PC-3 (cell line): ENCODE data around the gene RIPOR3. TPM values are rescaled to one million over a fixed set of nuclear protein-coding genes. Genes with fewer than 3 reads are reported as not detected.

Experiments
- ATAC-seq: fragments of 200-7000 bp; cut with Tn5 transposase; 2 replicates; pipeline ENCODE4 v1.9.1; 2020; ENCODE audit warnings: mild to moderate bottlenecking, moderate library complexity
- BruUV-seq: library from RNA; stranded (reverse); fragments of 400-500 nt; replicated peaks from 2 replicates; lab custom pipeline; 2021; lab: Mats Ljungman, UMichigan
- CTCF ChIA-PET: fragments of 300-600 bp; sonication (Branson Sonifier 250); formaldehyde crosslinking; loops from one replicate; lab custom pipeline; 2022; ENCODE audit warnings: antibody characterized with exemption; lab: Charles Lee
- POLR2A ChIA-PET: fragments of 300-600 bp; sonication (Branson Sonifier 250); formaldehyde crosslinking; loops from one replicate; lab custom pipeline; 2022; ENCODE audit warnings: antibody characterized with exemption; ENCODE audit not compliant: unreplicated experiment; lab: Charles Lee
- DNase-seq: peaks from one replicate; pipeline ENCODE4 v3.0.0-alpha.2; 2015
- H2AFZ ChIP-seq: fragments of 300-600 bp; sonication (generic); 2 replicates; pipeline ENCODE4 v1.6.0; 2016; ENCODE audit warnings: antibody characterized with exemption, low read length
- H3F3A ChIP-seq: fragments of 300-600 bp; sonication (generic); one replicate; pipeline ENCODE4 v1.6.0; 2017; ENCODE audit warnings: antibody characterized with exemption, low read length, control low read depth, mild to moderate bottlenecking; ENCODE audit not compliant: unreplicated experiment
- H3K27ac ChIP-seq: fragments of 300-600 bp; sonication (generic); 2 replicates; pipeline ENCODE4 v1.5.1; 2016; ENCODE audit warnings: mild to moderate bottlenecking, low read length
- H3K27me3 ChIP-seq: fragments of 300-600 bp; sonication (generic); 2 replicates; pipeline ENCODE4 v1.6.1; 2016; ENCODE audit warnings: low read length, mixed read lengths
- H3K36me3 ChIP-seq: fragments of 300-600 bp; sonication (generic); 2 replicates; pipeline ENCODE4 v1.6.1; 2016; ENCODE audit warnings: low read depth, mixed run types, low read length, mixed read lengths
- H3K4me1 ChIP-seq: fragments of 300-600 bp; sonication (generic); 2 replicates; pipeline ENCODE4 v1.5.1; 2016; ENCODE audit warnings: low read length; ENCODE audit not compliant: insufficient read depth
- H3K4me2 ChIP-seq: fragments of 300-600 bp; sonication (generic); 2 replicates; pipeline ENCODE4 v1.6.0; 2016; ENCODE audit warnings: low read length
- H3K4me3 ChIP-seq: fragments of 300-600 bp; sonication (generic); 2 replicates; pipeline ENCODE4 v1.5.1; 2016; ENCODE audit warnings: mild to moderate bottlenecking, low read length, mixed read lengths
- H3K79me2 ChIP-seq: fragments of 300-600 bp; sonication (generic); 2 replicates; pipeline ENCODE4 v1.6.1; 2017; ENCODE audit warnings: low read length, mixed read lengths
- H3K9ac ChIP-seq: fragments of 300-600 bp; sonication (generic); 2 replicates; pipeline ENCODE4 v1.6.0; 2016; ENCODE audit warnings: mild to moderate bottlenecking, low read length
- H3K9me2 ChIP-seq: fragments of 300-600 bp; sonication (generic); replicated peaks from 2 replicates; pipeline ENCODE4 v1.6.1; 2016; ENCODE audit warnings: mixed run types, low read length, mixed read lengths
- H3K9me3 ChIP-seq: fragments of 300-600 bp; sonication (generic); 2 replicates; pipeline ENCODE4 v1.6.1; 2016; ENCODE audit warnings: low read length, mixed read lengths
- H4K20me1 ChIP-seq: fragments of 300-600 bp; sonication (generic); 2 replicates; pipeline ENCODE4 v1.6.1; 2016; ENCODE audit warnings: low read length, mixed read lengths
- CTCF ChIP-seq: fragments of 300-600 bp; sonication (generic); conservative IDR thresholded peaks from 2 replicates; pipeline ENCODE4 v1.5.1; 2017; ENCODE audit warnings: antibody characterized with exemption, low read depth, mild to moderate bottlenecking, low read length
- EZH2 ChIP-seq: fragments of 300-600 bp; sonication (generic); IDR thresholded peaks from one replicate; pipeline ENCODE4 v1.6.1; 2017; ENCODE audit warnings: antibody characterized with exemption, mild to moderate bottlenecking, low read length; ENCODE audit not compliant: unreplicated experiment
- EZH2phosphoT487 ChIP-seq: fragments of 300-600 bp; sonication (generic); IDR thresholded peaks from 2 replicates; pipeline ENCODE4 v1.6.1; 2018; ENCODE audit warnings: mild to moderate bottlenecking, antibody characterized with exemption, low read length, borderline replicate concordance
- intact Hi-C: fragments of 100-400 bp; cut with micrococcal nuclease; formaldehyde crosslinking; loops from 2 replicates; pipeline ENCODE4 v1.9.0; 2023
- total RNA-seq: library from RNA; depleted of rRNA; stranded (reverse); fragments of >200 nt; gene quantifications from 2 replicates; pipeline ENCODE4 v1.2.3, GENCODE V29; 2014

Gene RIPOR3
- total RNA-seq, 1 experiment from 2014 or later = 0.04 TPM

- Histone ChIP-seq H2AFZ (no peak overlapping the region), H3K9me3 (no peaks in the 10 kb centered on the region), H3K9ac (no peak overlapping the region), H3K4me2 (no peak overlapping the region), H3K36me3 (no peaks in the 10 kb centered on the region), H3K27me3 (no peaks in the 10 kb centered on the region), H3K9me2 (no peaks in the 10 kb centered on the region), H4K20me1 (no peaks in the 10 kb centered on the region), H3K4me1 (no peaks in the 10 kb centered on the region), H3K4me3 (no peak overlapping the region), H3K27ac (no peak overlapping the region), H3K79me2 (no peaks in the 10 kb centered on the region), H3F3A (no peaks in the 10 kb centered on the region)
- intact Hi-C loops = no loop called here
- BruUV-seq = no TSS peak
- DNase-seq (no peak), ATAC-seq (peak; percentile 14)
- no peak for TF ChIP-seq EZH2
- no peak for TF ChIP-seq EZH2phosphoT487
- no peak for TF ChIP-seq CTCF
- CTCF ChIA-PET = interaction anchor here (0.9 kb wide), 1 partner anchor 154 kb away, joined by 3 read pairs; no protein-coding TSS in a partner anchor
- POLR2A ChIA-PET = no interaction called here
Observed at GRCh38 chr20:50594591-50595432, 96.5 kb downstream of the RIPOR3 start.

GRCh38 chr20:50594231-50594590, 97.1 kb downstream of the RIPOR3 start:
- ATAC-seq = no peak
- no peaks in the 10 kb centered on the region for H4K20me1 ChIP-seq
- ChIA-PET CTCF (no interaction called here), POLR2A (no interaction called here)
- H3K9ac ChIP-seq = no peak overlapping the region
- H3K4me2 ChIP-seq = no peak overlapping the region
- no peaks in the 10 kb centered on the region for H3K36me3 ChIP-seq
- H3K27ac ChIP-seq = no peak overlapping the region
- H3K27me3 ChIP-seq = no peaks in the 10 kb centered on the region
- no peaks in the 10 kb centered on the region for H3K4me1 ChIP-seq
- intact Hi-C loops = no loop called here
- H3K9me2 ChIP-seq = no peaks in the 10 kb centered on the region
- no peak for DNase-seq
- no peak overlapping the region for H2AFZ ChIP-seq
- no peaks in the 10 kb centered on the region for H3K9me3 ChIP-seq
- no peak overlapping the region for H3K4me3 ChIP-seq
- no peaks in the 10 kb centered on the region for H3F3A ChIP-seq
- no peaks in the 10 kb centered on the region for H3K79me2 ChIP-seq
- TF ChIP-seq EZH2phosphoT487 (no peak), CTCF (no peak)
- BruUV-seq = no TSS peak

GRCh38 chr20:50593005-50593335, 98.4 kb downstream of the RIPOR3 start:
- no peak overlapping the region for H2AFZ ChIP-seq
- no peak for TF ChIP-seq CTCF
- no peak for TF ChIP-seq EZH2phosphoT487
- TF ChIP-seq EZH2 = no peak
- intact Hi-C loops = no loop called here

More at GRCh38 chr20:50593005-50593335, 98.4 kb downstream of the RIPOR3 start:
- H3K9me3 ChIP-seq = no peaks in the 10 kb centered on the region
- no peak overlapping the region for H3K27ac ChIP-seq
- H3K9ac ChIP-seq = no peak overlapping the region
- no peaks in the 10 kb centered on the region for H3F3A ChIP-seq
- H4K20me1 ChIP-seq = no peaks in the 10 kb centered on the region
- no peaks in the 10 kb centered on the region for H3K9me2 ChIP-seq
- ChIA-PET CTCF (no interaction called here), POLR2A (no interaction called here)
- H3K27me3 ChIP-seq = no peaks in the 10 kb centered on the region
- DNase-seq (no peak), ATAC-seq (no peak)
- no peaks in the 10 kb centered on the region for H3K4me1 ChIP-seq
- no TSS peak for BruUV-seq
- H3K36me3 ChIP-seq = no peaks in the 10 kb centered on the region
- H3K4me3 ChIP-seq = no peak overlapping the region
- H3K4me2 ChIP-seq = no peak overlapping the region
- no peaks in the 10 kb centered on the region for H3K79me2 ChIP-seq
